Measurements from ENCODE around the gene MOXD1.

GRCh38 chr6:132412656-132413498, 11.6 kb upstream of the MOXD1 start:
- TF ChIP-seq, protein P1, sequence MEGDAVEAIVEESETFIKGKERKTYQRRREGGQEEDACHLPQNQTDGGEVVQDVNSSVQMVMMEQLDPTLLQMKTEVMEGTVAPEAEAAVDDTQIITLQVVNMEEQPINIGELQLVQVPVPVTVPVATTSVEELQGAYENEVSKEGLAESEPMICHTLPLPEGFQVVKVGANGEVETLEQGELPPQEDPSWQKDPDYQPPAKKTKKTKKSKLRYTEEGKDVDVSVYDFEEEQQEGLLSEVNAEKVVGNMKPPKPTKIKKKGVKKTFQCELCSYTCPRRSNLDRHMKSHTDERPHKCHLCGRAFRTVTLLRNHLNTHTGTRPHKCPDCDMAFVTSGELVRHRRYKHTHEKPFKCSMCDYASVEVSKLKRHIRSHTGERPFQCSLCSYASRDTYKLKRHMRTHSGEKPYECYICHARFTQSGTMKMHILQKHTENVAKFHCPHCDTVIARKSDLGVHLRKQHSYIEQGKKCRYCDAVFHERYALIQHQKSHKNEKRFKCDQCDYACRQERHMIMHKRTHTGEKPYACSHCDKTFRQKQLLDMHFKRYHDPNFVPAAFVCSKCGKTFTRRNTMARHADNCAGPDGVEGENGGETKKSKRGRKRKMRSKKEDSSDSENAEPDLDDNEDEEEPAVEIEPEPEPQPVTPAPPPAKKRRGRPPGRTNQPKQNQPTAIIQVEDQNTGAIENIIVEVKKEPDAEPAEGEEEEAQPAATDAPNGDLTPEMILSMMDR (conservative IDR thresholded peaks at IDR 0.05): no peak
- TF ChIP-seq EZH2 (IDR thresholded peaks at IDR 0.05; ENCODE audit: low read depth): no peak
